PFSK-1 (cell line): Measurements from ENCODE around the gene NYNRIN.

Experiments used
- FOXP2 ChIP-seq: optimal IDR thresholded peaks from 2 replicates; pipeline ENCODE3; 2011; ENCODE audit warnings: borderline replicate concordance, control low read depth, inconsistent platforms; ENCODE audit not compliant: insufficient read depth; ENCODE audit errors: extremely low read length, extremely low read depth
- POLR2AphosphoS5 ChIP-seq: IDR thresholded peaks from 2 replicates; pipeline ENCODE4 v1.6.1; 2012; ENCODE audit warnings: low read depth, mild to moderate bottlenecking, control low read depth, low read length, moderate library complexity
- REST ChIP-seq, 2 experiments: IDR thresholded peaks; 2 replicates each; pipeline versions ENCODE4 v1.6.1 to v1.8.0; 2011 to 2012; ENCODE audit warnings: low read depth in 2 of 2, low read length in 2 of 2, control low read depth in 1 of 2, inconsistent platforms in 1 of 2, mild to moderate bottlenecking in 1 of 2, moderate library complexity in 1 of 2; ENCODE audit not compliant: insufficient read depth in 1 of 2
- SIN3A ChIP-seq: IDR thresholded peaks from 2 replicates; pipeline ENCODE4 v1.6.1; 2012; ENCODE audit warnings: mild to moderate bottlenecking, low read length, moderate library complexity, borderline replicate concordance; ENCODE audit not compliant: insufficient read depth
- TAF1 ChIP-seq: IDR thresholded peaks from 2 replicates; pipeline ENCODE4 v1.6.1; 2012; ENCODE audit warnings: low read length, control low read depth, borderline replicate concordance; ENCODE audit not compliant: insufficient read depth

The NYNRIN gene

GRCh38 chr14:24418492-24418873, 19.7 kb downstream of the NYNRIN start:
- TF ChIP-seq SIN3A (no peak), TAF1 (no peak), REST (IDR thresholded peaks at IDR 0.05; ENCODE audit: insufficient read depth in 1 of 2, low read depth in 2 of 2, low read length in 2 of 2) (no peak), FOXP2 (no peak), POLR2AphosphoS5 (no peak)

GRCh38 chr14:24422261-24422660, 23.5 kb downstream of the NYNRIN start:
- TF ChIP-seq SIN3A: no peak
- no peak for TF ChIP-seq TAF1
- no peak for TF ChIP-seq FOXP2
- no peak for TF ChIP-seq POLR2AphosphoS5
- TF ChIP-seq REST (IDR thresholded peaks at IDR 0.05; ENCODE audit: insufficient read depth in 1 of 2, low read depth in 2 of 2, low read length in 2 of 2): no peak

GRCh38 chr14:24422694-24423601, 24.1 kb downstream of the NYNRIN start:
- no peak for TF ChIP-seq POLR2AphosphoS5
- no peak for TF ChIP-seq FOXP2
- TF ChIP-seq TAF1: no peak
- no peak for TF ChIP-seq REST (IDR thresholded peaks at IDR 0.05; ENCODE audit: insufficient read depth in 1 of 2, low read depth in 2 of 2, low read length in 2 of 2)
- no peak for TF ChIP-seq SIN3A

GRCh38 chr14:24425704-24426103, 26.9 kb downstream of the NYNRIN start:
- TF ChIP-seq REST (IDR thresholded peaks at IDR 0.05; ENCODE audit: insufficient read depth in 1 of 2, low read depth in 2 of 2, low read length in 2 of 2) (no peak), SIN3A (no peak)
